ENCODE data around the gene MCEMP1. TPM values are rescaled to one million over a fixed set of nuclear protein-coding genes. Genes with fewer than 3 reads are reported as not detected.

Gene MCEMP1
- total RNA-seq, 2 experiments from 2014 or later, result not detected

DNA sequence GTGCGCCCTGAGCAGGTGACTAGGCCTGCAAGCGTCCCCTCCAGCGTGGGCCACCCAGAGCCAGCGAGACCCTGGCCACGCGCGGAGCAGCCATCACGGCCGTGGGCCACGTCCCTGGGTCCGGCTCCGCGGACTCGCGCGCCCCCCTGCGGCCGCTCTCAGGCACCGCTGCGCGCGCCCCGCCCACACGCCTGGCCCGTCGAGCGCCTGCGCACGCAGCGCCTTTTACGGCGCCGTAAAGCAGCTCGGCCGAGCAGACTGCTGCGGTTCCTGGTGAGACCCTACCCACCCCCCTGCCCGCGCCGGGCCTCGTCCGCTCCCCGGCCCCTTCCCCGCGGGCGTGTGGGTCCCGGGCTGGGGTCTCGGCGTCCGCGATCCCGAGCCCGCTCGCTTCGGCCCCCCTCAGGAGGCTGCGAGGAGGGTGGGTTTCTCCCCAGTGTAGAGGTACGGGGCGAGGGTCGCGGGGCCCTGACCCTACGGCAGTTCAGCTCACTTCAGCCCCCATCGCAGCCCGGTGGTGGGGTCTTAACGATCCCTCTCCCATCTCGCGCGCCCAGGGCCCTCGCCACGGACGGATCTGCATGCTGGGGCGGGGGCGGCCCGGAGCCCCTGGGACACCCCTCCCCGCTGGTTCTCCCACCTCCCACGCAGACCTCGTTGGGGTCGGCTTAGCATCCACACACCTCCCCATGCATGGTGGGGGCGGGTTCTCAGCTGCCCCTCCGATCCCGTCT lies 3.9 kb downstream of the MCEMP1 start, which contains the start of gene TRAPPC5:
TRAPPC5 (plus strand) TSS at position 228 of the 734 bp plus-strand sequence. CDS start 1,421 bp downstream, outside the sequence.
- peak within 1 kb of the TSS; percentile 96 for H3K27ac Mint-ChIP-seq
- H3K27me3 Mint-ChIP-seq, result peaks cover 17% of the 10 kb centered on the region
- peaks cover 13% of the 10 kb centered on the region for H3K36me3 Mint-ChIP-seq (ENCODE audit: low read depth)
- no peaks in the 10 kb centered on the region for H3K9me3 Mint-ChIP-seq
- CTCF ChIA-PET, result interaction anchor here (0.6 to 2.0 kb wide), 53 partner anchors 8 to 581 kb away, joined by 3 to 20 read pairs (median 4); partner anchors contain the start of genes FCER2, MAP2K7, RETN and SNAPC2
- DNase-seq, result peak; percentile 84
- peak within 1 kb of the TSS; percentile 89 for H3K4me3 Mint-ChIP-seq
- H3K4me1 Mint-ChIP-seq, result peaks cover 51% of the 10 kb centered on the region
- POLR2A ChIA-PET, result interaction anchor here (0.6 kb wide), 1 partner anchor 112 kb away, joined by 3 read pairs; no protein-coding TSS in a partner anchor

- Mint-ChIP-seq H3K27ac (peak overlapping the region; percentile 96), H3K9me3 (no peaks in the 10 kb centered on the region), H3K4me1 (peaks cover 43% of the 10 kb centered on the region), H3K27me3 (peaks cover 12% of the 10 kb centered on the region), H3K4me3 (peak overlapping the region; percentile 89), H3K36me3 (ENCODE audit: low read depth) (peaks cover 13% of the 10 kb centered on the region)
- POLR2A ChIA-PET, result interaction anchor here (0.6 kb wide), 1 partner anchor 113 kb away, joined by 3 read pairs; no protein-coding TSS in a partner anchor
- DNase-seq, result peak; percentile 93
- CTCF ChIA-PET, result interaction anchor here (0.6 to 2.0 kb wide), 54 partner anchors 7 to 582 kb away, joined by 3 to 20 read pairs (median 4); partner anchors contain the start of genes FCER2, MAP2K7, RETN and SNAPC2
These were observed 4.7 kb downstream of the MCEMP1 start for GRCh38 chr19:7681340-7682174.

DNA sequence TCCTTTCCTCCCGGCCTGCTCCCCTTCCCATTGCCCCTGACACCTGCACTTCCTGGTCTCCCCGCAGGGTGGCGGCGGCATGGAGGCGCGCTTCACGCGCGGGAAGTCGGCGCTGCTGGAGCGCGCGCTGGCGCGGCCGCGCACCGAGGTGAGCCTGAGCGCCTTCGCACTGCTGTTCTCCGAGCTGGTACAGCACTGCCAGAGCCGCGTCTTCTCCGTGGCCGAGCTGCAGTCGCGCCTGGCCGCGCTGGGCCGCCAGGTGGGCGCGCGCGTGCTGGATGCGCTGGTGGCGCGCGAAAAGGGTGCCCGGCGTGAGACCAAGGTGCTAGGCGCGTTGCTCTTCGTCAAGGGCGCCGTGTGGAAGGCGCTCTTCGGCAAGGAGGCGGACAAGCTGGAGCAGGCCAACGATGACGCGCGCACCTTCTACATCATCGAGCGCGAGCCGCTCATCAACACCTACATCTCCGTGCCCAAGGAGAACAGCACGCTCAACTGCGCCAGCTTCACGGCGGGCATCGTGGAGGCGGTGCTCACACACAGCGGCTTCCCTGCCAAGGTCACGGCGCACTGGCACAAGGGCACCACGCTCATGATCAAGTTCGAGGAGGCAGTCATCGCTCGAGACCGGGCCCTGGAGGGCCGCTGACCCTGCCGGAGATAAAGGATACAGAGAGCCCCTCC lies 5.4 kb downstream of the MCEMP1 start:
- DNase-seq, result no peak
- Mint-ChIP-seq H3K9me3 (no peaks in the 10 kb centered on the region), H3K27ac (peak overlapping the region; percentile 96), H3K36me3 (ENCODE audit: low read depth) (peaks cover 13% of the 10 kb centered on the region), H3K4me1 (peaks cover 38% of the 10 kb centered on the region), H3K4me3 (peak overlapping the region; percentile 89), H3K27me3 (peaks cover 7% of the 10 kb centered on the region)
- CTCF ChIA-PET, result interaction anchor here (0.6 to 2.0 kb wide), 2 partner anchors 17 to 120 kb away, joined by 4 to 6 read pairs; no protein-coding TSS in a partner anchor
- POLR2A ChIA-PET, result no interaction called here

DNA sequence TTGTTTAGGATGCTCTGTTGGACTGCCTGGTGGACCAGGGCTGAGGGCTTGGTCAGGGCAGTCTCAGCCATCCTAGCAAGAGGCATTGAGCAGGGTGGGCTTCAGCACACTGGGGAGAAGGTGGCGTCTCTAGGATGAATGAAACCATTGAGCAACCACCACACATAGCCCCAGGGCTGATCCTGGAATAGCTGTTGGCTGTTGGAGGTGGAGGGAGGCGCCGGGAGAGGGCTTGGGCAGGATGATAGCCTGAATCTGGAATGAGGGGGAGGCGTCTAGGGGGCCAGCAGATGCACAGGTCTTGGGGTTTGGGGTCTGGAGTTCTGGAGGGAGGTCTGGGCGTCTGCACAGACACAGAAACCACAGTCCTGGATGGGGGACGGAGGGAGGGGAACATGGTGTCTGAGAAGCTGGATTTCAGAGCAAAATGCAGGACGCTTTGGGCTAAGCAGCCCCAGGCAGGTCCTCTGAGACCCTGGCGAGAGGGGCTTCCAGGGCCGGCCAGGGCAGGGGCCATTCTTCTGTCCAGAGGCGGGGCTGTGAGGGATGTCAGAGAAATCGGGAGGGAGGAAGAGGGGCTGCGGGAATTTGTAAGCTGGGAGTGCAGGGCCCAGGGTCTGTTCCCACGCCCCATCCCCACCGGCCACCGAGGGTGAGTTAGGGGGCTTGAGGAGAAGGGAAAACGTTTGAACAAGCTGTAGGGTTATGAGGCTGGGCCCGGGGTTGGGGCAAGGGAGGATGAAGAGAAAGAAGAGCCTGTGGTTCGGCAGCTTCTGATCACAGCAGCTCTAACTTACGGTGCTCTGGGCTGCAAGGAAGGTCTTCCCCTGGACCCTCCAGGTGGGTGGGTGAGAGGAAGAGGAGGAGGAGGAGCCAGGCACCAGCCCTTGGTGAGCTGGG lies 8.9 kb downstream of the MCEMP1 start:
- CTCF ChIA-PET, result interaction anchor here (0.7 to 1.0 kb wide), 2 partner anchors 16 to 905 kb away, joined by 3 read pairs; partner anchors contain the start of gene FCER2
- POLR2A ChIA-PET, result interaction anchor here (0.6 kb wide), 1 partner anchor 56 kb away, joined by 4 read pairs; no protein-coding TSS in a partner anchor

GRCh38 chr19:7687177-7687576 lies 10.3 kb downstream of the MCEMP1 start:
- Mint-ChIP-seq H3K4me3 (no peak overlapping the region), H3K9me3 (no peaks in the 10 kb centered on the region), H3K4me1 (peaks cover 6% of the 10 kb centered on the region), H3K27ac (no peak overlapping the region), H3K27me3 (no peaks in the 10 kb centered on the region), H3K36me3 (ENCODE audit: low read depth) (peaks cover 9% of the 10 kb centered on the region)
- DNase-seq, result no peak
- ChIA-PET CTCF (no interaction called here), POLR2A (no interaction called here)

More for the DNA sequence above, 8.9 kb downstream of the MCEMP1 start:
- Mint-ChIP-seq H3K4me1 (peaks cover 11% of the 10 kb centered on the region), H3K27ac (peak overlapping the region; percentile 21), H3K27me3 (no peaks in the 10 kb centered on the region), H3K36me3 (ENCODE audit: low read depth) (peaks cover 13% of the 10 kb centered on the region), H3K4me3 (no peak overlapping the region), H3K9me3 (no peaks in the 10 kb centered on the region)
- no peak for DNase-seq

DNA sequence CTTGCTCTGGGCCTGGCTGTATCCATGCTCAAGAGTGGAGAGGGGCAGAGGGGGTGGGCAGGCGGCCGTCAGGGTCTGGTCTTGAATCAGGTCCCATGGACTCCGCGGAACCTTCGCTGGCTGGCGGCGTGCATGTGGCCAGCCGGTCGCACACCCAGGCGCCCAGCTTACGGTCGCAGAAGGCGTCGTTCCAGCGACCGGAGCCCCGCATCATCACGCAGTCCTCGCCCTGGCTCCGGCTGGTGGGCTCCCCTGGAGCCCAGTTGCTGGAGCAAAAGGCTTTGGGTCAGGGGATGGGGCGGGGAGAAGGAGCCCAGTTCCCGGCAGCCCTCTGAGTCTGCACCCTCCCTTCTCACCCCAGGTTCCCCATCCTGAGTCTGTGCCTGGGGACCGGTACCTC lies 12.3 kb downstream of the MCEMP1 start:
- no peaks in the 10 kb centered on the region for H3K36me3 Mint-ChIP-seq (ENCODE audit: low read depth)
- no peak overlapping the region for H3K4me3 Mint-ChIP-seq
- ChIA-PET POLR2A (no interaction called here), CTCF (interaction anchor here (1.8 kb wide), 1 partner anchor 9 kb away, joined by 7 read pairs; the partner anchor contains the start of gene TRAPPC5)
- no peaks in the 10 kb centered on the region for H3K9me3 Mint-ChIP-seq
- no peak overlapping the region for H3K27ac Mint-ChIP-seq
- H3K4me1 Mint-ChIP-seq, result no peaks in the 10 kb centered on the region
- no peaks in the 10 kb centered on the region for H3K27me3 Mint-ChIP-seq
- no peak for DNase-seq

GRCh38 chr19:7690779-7691258 lies 13.9 kb downstream of the MCEMP1 start:
- ChIA-PET POLR2A (no interaction called here), CTCF (interaction anchor here (1.2 kb wide), 1 partner anchor 10 kb away, joined by 3 read pairs; the partner anchor contains the start of gene TRAPPC5)
- Mint-ChIP-seq H3K4me3 (no peak overlapping the region), H3K36me3 (ENCODE audit: low read depth) (no peaks in the 10 kb centered on the region), H3K27me3 (no peaks in the 10 kb centered on the region), H3K4me1 (no peaks in the 10 kb centered on the region), H3K27ac (no peak overlapping the region), H3K9me3 (no peaks in the 10 kb centered on the region)
- DNase-seq, result no peak

DNA sequence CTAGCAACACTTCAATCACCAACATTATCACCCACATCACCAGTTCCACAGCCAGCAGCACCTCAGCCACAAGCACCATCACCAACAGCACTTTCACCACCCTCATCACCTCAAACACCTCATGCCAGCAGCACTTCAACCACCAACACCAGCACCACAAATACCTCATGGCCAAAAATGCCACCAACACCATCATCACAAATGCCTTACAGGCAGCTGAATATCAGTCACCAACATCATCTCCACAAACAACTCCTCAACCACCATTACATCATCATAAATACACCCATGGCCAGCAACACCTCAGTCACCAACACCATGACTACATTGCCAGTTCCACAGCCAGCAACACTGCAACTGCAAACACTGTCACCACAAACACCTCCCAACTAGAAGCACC lies 14.6 kb downstream of the MCEMP1 start:
- Mint-ChIP-seq H3K4me1 (no peaks in the 10 kb centered on the region), H3K36me3 (ENCODE audit: low read depth) (no peaks in the 10 kb centered on the region), H3K27ac (no peak overlapping the region), H3K4me3 (no peak overlapping the region), H3K27me3 (peaks cover under 1% of the 10 kb centered on the region), H3K9me3 (no peaks in the 10 kb centered on the region)
- CTCF ChIA-PET, result no interaction called here
- DNase-seq, result no peak
- POLR2A ChIA-PET, result no interaction called here

DNA sequence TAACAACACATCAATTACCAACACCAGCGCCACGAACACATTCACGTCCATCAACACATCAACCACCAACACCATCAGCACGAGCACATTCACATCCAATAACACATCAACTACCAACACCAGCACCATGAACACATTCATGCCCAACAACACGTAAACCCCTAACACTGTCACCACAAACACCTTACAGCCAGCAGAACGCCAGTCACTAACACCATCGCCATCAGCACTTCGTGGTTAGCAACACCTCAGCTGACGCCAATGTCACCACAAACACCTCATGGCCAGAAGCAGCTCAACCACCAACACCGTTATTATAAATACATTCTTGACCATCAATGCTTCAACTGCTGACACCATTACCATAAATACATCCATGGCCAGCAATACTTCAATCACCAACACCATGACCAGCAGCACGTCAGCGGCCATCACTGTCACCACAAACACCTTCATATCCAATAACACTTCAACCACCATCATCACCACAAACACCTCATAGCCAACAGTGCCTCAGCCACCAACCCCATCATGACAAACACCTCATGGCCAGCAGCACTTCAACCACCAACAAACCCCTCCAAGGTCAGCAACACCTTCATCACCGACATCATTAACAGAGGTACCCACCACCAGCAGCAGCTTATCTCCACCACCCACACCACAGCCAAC lies 15.7 kb downstream of the MCEMP1 start:
- peaks cover 3% of the 10 kb centered on the region for H3K27me3 Mint-ChIP-seq
- H3K36me3 Mint-ChIP-seq (ENCODE audit: low read depth), result no peaks in the 10 kb centered on the region
- H3K9me3 Mint-ChIP-seq, result no peaks in the 10 kb centered on the region
- ChIA-PET POLR2A (no interaction called here), CTCF (no interaction called here)
- H3K4me1 Mint-ChIP-seq, result no peaks in the 10 kb centered on the region
- no peak overlapping the region for H3K27ac Mint-ChIP-seq
- no peak overlapping the region for H3K4me3 Mint-ChIP-seq
- DNase-seq, result no peak

DNA sequence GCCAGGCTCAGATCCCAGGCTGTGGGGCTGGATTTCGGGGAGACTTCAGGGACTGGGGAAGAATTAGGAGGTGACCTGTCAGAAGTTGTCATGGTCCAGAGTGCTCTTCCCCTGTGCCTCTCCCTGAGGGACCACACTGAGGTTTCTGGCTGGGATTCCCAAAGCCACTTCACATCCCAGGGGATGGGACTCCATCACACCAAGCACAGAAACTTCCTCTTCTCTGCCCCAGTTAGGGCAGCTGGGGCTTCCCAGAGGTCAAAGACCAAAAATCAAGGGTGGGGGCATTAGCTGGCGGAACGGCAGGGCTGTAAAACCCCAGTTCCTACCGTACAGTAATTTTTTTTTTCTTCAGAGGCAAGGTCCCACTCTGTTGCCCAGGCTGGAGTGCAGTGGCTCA lies 17.6 kb downstream of the MCEMP1 start:
- Mint-ChIP-seq H3K4me3 (no peak overlapping the region), H3K27me3 (peaks cover 8% of the 10 kb centered on the region), H3K9me3 (no peaks in the 10 kb centered on the region), H3K27ac (no peak overlapping the region), H3K4me1 (peaks cover 3% of the 10 kb centered on the region), H3K36me3 (ENCODE audit: low read depth) (no peaks in the 10 kb centered on the region)
- no peak for DNase-seq
- POLR2A ChIA-PET, result no interaction called here
- CTCF ChIA-PET, result interaction anchor here (1.2 kb wide), 1 partner anchor 14 kb away, joined by 3 read pairs; the partner anchor contains the start of gene TRAPPC5

DNA sequence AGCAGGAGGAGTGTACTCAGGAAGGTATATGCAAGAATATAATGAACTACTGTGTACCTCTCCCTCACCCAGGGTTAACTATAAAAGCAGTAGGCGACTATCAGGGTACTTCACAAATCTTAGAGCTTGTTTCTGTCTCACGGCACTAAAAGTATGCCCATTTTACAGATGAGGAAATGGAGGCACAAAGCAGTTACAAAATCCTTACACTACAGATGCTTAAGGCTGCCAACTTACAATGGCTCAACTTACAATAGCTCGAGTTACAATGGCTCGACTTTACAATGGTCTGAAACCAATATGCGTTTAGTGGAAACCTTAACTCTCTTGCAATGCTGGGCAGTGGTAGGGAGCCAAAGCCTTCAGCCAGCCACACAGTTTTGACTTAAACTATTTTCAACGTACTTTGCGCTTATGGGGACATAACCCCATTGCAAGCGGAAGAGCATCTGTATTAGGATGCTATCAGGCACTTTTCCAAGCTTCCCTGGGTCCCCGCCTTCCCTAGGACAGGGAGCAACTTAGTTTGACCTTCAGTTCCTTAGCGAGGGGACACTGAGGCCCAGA lies 20.9 kb downstream of the MCEMP1 start:
- no peaks in the 10 kb centered on the region for H3K9me3 Mint-ChIP-seq
- no peak overlapping the region for H3K27ac Mint-ChIP-seq
- no peaks in the 10 kb centered on the region for H3K36me3 Mint-ChIP-seq (ENCODE audit: low read depth)
- no peak for DNase-seq
- ChIA-PET CTCF (interaction anchor here (1.3 to 1.9 kb wide), 2 partner anchors 17 to 74 kb away, joined by 3 to 6 read pairs; partner anchors contain the start of gene TRAPPC5), POLR2A (interaction anchor here (0.6 kb wide), 1 partner anchor 102 kb away, joined by 3 read pairs; no protein-coding TSS in a partner anchor)
- peaks cover 8% of the 10 kb centered on the region for H3K27me3 Mint-ChIP-seq
- H3K4me1 Mint-ChIP-seq, result peaks cover 3% of the 10 kb centered on the region
- H3K4me3 Mint-ChIP-seq, result no peak overlapping the region

Measured in activated CD4-positive, alpha-beta T cell treated with anti-CD3 and anti-CD28 coated beads, Interleukin-2, amount 10 ng/mL, durations not matched to agents 7 days and 5 days (primary cell).